Stimulated activated effector memory CD8-positive, alpha-beta T cell treated with anti-CD3 and anti-CD28 coated beads, Interleukin-12 subunit alpha, Interleukin-12 subunit beta, amount 100 ng/mL, for 72 hours (primary cell): ENCODE data around the gene RALGAPA1.
"Not testable (repeated sequence)": the region's sequence is repeated elsewhere in the genome, so short reads cannot be mapped to it uniquely, and the experiment has no call there.

ENCODE experiments used
- ATAC-seq: fragments of 150-1000 bp; cut with Tn5 transposase; 2 replicates; pipeline ENCODE4 v1.10.0; 2021
- DNase-seq, 2 donors: peaks; one replicate each; pipeline ENCODE4 v3.0.0; 2021 to 2022; ENCODE audit warnings: low spot score in 2 of 2
- H3K27ac Mint-ChIP-seq: one replicate; pipeline ENCODE4 v1.8.0; 2022; ENCODE audit warnings: mild to moderate bottlenecking, mixed read lengths
- H3K36me3 Mint-ChIP-seq: one replicate; pipeline ENCODE4 v1.8.0; 2022; ENCODE audit warnings: mild to moderate bottlenecking, mixed read lengths
- H3K4me1 Mint-ChIP-seq: one replicate; pipeline ENCODE4 v1.8.0; 2022; ENCODE audit warnings: mixed read lengths
- H3K4me3 Mint-ChIP-seq: one replicate; pipeline ENCODE4 v1.8.0; 2022; ENCODE audit warnings: mild to moderate bottlenecking, mixed read lengths
- H3K9me3 Mint-ChIP-seq: one replicate; pipeline ENCODE4 v1.8.0; 2022; ENCODE audit warnings: mixed read lengths

The RALGAPA1 gene

DNA sequence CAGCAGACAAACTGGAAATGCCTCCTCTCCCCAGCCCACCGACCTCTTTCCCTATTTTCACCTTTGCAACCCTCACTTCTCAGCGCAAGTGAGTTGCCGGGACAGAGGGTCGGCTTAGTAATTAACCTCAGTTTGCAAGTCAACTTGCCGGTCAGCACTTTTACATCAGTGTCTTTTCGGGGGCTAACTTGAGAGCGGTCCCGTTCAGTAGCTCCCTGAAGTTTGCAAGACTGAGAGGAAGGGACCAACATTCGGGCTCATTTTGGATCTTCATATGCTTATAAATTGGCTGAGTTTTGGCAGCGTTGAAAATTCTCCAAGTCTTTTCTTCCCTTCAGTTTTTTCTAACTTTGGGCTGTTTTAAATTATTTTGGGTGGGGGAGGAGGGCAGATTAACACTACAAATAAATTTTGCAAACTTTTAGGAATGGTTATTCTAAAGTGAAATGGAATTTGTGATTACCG lies 17.9 kb upstream of the RALGAPA1 start:
- no peak for ATAC-seq
- H3K36me3 Mint-ChIP-seq: peaks cover 16% of the 10 kb centered on the region
- no peaks in the 10 kb centered on the region for H3K9me3 Mint-ChIP-seq
- peak overlapping the region; percentile 78 for H3K27ac Mint-ChIP-seq
- peak overlapping the region; percentile 82 for H3K4me3 Mint-ChIP-seq
- DNase-seq: no peak
- H3K4me1 Mint-ChIP-seq: peaks cover 18% of the 10 kb centered on the region

DNA sequence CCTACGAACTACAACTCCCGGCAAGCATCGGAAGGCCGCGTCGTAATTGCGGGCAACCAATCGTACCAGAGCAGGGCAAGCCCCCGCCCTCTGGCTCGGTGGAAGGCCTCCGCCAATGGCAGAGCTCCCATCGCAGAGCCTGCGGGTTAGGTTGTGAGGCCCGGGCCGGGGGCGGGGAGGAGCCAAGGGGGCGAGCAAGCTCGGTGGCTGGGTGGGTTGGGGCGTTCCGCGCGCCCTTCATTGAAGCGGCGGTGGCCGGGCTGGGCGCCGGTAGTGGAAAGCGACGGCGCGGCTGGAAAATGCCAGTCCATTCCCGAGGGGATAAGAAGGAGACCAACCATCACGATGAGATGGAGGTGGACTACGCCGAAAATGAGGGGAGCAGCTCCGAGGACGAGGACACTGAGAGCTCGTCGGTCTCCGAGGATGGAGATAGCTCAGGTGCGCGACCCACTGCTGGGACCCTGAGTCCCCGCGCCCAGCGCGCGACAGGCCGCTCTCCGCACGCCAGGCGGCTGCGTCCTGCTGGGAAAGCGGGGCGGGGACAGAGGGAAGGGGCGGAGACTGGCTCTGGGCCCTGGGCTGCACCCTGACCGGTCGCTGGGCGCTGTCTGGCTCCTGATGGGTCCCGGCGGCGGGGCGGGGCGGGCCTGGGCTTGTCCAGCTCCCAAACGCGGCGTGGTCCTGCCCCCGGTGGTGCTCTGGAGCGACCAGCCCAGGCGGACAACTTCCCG lies 17.3 kb upstream of the RALGAPA1 start, which contains the start of gene BRMS1L:
BRMS1L (plus strand) TSS at position 121 of the 734 bp plus-strand sequence; CDS start at position 300, 179 bp downstream.
- peak; percentile 89 to 95 for DNase-seq
- ATAC-seq: peak; percentile 98
- Mint-ChIP-seq H3K4me1 (peaks cover 18% of the 10 kb centered on the region), H3K27ac (peak within 1 kb of the TSS; percentile 78), H3K4me3 (peak within 1 kb of the TSS; percentile 82), H3K36me3 (peaks cover 10% of the 10 kb centered on the region), H3K9me3 (no peaks in the 10 kb centered on the region)

DNA sequence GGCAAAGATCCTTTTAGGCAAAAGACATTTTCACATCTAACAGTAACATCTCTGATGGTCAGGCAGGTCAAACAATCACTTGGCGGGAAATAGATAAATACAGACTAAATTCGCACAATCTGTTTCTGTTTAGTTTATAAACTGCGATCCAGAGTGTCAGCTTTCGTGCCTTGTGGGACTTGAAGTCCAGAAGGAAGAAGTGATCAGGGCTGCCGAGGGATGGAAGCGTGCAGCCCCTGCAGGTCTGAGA lies 16.8 kb upstream of the RALGAPA1 start:
- Mint-ChIP-seq H3K9me3 (no peaks in the 10 kb centered on the region), H3K27ac (peak overlapping the region; percentile 78), H3K4me1 (peaks cover 18% of the 10 kb centered on the region), H3K4me3 (peak overlapping the region; percentile 82), H3K36me3 (peaks cover 7% of the 10 kb centered on the region)
- ATAC-seq (no peak), DNase-seq (no peak)

DNA sequence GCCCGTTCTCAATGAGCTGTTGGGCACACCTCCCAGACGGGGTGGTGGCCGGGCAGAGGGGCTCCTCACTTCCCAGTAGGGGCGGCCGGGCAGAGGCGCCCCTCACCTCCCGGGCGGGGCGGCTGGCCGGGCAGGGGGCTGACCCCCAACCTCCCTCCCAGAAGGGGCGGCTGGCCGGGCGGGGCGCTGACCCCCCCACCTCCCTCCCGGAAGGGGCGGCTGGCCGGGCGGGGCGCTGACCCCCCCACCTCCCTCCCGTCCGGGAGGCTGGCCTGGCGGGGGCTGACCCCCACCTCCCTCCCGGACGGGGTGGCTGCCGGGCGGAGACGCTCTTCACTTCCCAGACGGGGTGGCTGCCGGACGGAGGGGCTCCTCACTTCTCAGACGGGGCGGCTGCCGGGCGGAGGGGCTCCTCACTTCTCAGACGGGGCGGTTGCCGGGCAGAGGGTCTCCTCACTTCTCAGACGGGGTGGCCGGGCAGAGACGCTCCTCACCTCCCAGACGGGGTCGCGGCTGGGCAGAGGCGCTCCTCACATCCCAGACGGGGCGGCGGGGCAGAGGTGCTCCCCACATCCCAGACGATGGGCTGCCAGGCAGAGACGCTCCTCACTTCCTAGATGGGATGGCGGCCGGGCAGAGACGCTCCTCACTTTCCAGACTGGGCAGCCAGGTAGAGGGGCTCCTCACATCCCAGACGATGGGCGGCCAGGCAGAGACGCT lies 15.5 kb upstream of the RALGAPA1 start:
- ATAC-seq, H3K36me3 Mint-ChIP-seq, DNase-seq, H3K27ac Mint-ChIP-seq, H3K9me3 Mint-ChIP-seq: not testable (repeated sequence)
- peak overlapping the region; percentile 82 for H3K4me3 Mint-ChIP-seq
- peaks cover 18% of the 10 kb centered on the region for H3K4me1 Mint-ChIP-seq

DNA sequence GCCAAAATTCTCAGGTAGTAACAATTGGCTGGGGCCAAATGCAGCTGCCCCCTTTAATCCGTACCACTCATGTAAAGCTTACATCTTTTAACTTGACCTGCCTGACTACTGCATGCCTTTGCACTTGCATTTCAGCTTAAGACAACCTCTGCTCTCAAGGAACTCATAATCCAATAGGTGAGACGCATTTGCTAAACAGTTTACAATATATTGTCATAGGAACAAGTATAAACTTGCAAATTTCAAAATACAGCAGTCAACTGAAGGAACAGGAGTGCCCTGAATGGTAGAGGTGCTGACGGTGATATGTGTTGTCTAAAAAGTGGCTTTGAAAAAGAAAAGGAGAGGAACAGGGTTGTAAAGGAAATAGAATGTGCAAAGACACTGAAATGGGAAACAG lies 13.4 kb upstream of the RALGAPA1 start:
- DNase-seq (no peak), ATAC-seq (no peak)
- no peak overlapping the region for H3K4me3 Mint-ChIP-seq
- peaks cover 12% of the 10 kb centered on the region for H3K4me1 Mint-ChIP-seq
- no peaks in the 10 kb centered on the region for H3K9me3 Mint-ChIP-seq
- no peak overlapping the region for H3K27ac Mint-ChIP-seq
- H3K36me3 Mint-ChIP-seq: peaks cover 7% of the 10 kb centered on the region

DNA sequence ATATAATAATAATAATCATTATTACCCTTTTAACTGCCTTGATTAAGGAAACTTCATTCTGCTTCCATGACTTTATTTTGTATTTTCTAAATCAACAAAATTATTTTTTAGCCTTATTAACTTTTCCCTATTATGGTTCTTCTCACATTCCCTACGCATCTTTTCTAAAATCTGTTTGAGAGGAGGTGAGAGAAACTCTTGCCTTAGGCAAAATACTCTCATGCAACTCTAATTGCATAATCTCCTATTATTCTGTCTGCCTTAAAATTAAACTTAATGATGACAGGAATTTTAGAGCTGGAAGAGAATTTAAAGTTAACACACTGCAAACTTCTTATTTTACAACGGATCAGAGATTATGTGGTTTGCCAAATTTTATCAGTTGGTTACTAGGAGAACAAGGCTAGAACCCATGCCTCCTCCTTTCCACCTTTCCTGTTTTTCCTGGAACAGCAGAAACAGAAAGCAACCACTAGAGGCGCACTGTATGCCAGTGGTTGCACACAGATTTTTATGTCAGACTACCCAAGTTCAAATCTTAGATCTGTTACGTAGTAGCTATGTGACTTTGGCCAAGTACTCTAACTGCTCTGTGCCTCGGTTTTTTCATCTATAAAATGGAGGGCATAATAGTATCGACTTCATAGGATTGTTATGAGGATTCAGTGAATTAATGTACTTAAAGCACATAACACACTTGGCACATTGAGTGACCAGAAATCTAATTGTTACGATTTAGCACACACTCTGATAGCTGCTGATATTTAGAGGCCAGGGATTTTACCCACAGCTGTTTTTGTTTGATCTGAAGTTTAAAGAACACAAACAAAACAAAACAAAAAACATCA lies 12.7 kb upstream of the RALGAPA1 start:
- H3K36me3 Mint-ChIP-seq: peaks cover 7% of the 10 kb centered on the region
- DNase-seq (no peak), ATAC-seq (no peak)
- H3K27ac Mint-ChIP-seq: no peak overlapping the region
- no peaks in the 10 kb centered on the region for H3K9me3 Mint-ChIP-seq
- H3K4me3 Mint-ChIP-seq: no peak overlapping the region
- H3K4me1 Mint-ChIP-seq: peaks cover 6% of the 10 kb centered on the region

DNA sequence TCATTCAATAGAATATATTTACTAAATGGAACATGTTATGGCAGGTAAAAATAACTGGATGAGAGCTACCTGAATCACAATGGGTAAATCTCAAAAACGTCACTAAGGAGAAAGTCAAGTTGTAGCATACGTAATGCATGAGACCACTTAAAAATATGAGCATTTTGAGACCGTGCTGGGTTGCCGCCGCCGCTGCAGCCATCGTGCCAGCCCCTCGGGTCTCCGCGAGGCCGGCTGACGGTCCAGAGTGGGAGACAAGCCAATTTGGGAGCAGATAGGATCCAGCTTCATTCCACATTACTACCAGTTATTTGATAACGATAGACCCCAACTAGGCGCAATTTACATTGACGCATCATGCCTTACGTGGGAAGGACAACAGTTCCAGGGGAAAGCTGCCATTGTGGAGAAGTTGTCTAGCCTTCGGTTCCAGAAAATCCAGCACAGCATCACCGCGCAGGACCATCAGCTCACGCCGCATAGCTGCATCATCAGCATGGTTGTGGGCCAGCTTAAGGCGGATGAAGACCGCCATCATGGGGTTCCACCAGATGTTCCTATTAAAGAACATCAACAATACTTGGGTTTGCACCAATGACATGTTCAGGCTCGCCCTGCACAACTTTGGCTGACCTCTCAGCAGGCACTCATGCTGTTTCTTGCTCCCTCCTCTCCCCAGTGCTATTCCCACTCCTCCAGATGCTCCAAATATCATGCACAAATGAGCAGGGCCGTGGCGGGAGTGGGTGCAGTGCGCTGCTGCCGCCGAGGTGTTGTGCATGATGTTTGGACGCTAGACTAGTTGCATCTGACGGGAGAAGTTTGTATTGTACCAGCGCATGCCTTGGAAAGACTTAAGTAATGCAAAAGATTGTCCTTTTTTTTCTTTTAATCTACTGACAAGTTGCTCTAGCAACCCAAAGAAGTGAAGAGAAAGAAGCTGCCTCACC lies 10.8 kb upstream of the RALGAPA1 start:
- Mint-ChIP-seq H3K4me3 (no peak overlapping the region), H3K4me1 (no peaks in the 10 kb centered on the region), H3K27ac (no peak overlapping the region), H3K36me3 (no peaks in the 10 kb centered on the region), H3K9me3 (no peaks in the 10 kb centered on the region)
- ATAC-seq: no peak
- no peak for DNase-seq

DNA sequence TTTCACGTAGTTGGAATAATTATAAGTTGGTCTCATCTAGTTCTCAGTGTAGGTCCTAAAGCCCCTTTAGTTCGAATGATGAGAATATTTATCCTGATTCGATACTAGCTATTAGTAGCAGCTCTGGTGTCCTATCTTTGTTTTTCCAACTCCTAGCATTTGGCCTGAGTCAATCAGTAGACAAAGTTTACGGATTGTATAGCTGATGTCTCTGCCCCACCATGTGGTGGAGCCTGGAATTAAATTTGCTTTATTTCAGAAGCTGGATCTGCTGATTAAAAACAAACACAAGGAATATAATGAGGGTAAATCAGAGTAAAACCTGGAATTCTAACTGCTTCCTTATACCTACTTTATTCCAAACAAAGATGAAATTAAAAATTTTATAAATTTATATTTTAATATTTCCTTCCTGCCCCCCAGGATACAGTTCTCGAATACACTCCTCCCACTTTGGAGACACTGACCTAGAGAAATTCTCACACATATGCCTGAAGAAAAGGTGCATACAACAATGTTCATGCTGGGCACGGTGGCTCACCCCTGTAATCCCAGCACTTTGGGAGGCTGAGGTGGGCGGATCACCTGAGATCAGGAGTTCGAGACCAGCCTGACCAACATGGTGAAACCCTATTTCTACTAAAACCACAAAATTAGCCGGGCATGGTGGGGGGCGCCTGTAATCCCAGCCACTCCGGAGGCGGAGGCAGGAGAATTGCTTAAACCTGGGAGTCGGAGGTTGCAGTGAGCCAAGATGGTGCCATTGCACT lies 9.4 kb upstream of the RALGAPA1 start:
- Mint-ChIP-seq H3K4me3 (no peak overlapping the region), H3K9me3 (no peaks in the 10 kb centered on the region), H3K27ac (no peak overlapping the region), H3K4me1 (no peaks in the 10 kb centered on the region), H3K36me3 (no peaks in the 10 kb centered on the region)
- ATAC-seq: no peak
- DNase-seq: no peak

DNA sequence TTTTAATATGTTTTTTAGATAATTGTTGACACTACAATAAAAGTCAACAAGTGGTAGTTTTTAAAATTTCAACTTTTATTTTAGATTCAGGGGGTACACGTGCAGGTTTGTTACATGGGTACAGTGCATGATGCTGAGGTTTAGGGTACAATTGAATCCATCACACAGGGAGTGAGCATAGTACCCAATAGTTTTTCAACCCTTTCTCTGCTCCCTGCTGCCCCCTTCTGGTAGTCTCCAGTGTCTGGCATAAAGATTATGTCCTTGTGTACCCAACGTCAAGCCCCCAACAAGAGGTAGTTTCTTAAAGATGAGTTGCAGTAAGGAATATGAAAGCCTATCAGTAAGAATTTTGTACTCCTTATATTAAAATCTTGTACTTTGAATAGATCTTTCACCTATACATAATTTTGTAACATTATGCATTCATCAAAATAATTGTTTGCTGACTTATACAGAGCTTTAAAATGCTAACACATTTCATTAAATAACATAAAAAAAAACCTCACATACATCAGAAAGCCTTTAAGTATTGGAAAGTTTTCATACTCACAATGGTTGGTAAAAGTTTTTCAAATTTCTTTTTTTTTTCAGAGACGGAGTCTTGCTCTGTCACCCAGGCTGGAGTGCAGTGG lies 5.4 kb upstream of the RALGAPA1 start:
- no peaks in the 10 kb centered on the region for H3K36me3 Mint-ChIP-seq
- no peak overlapping the region for H3K4me3 Mint-ChIP-seq
- peaks cover 5% of the 10 kb centered on the region for H3K4me1 Mint-ChIP-seq
- ATAC-seq (peak; percentile 82), DNase-seq (peak; percentile 78 to 90)
- H3K27ac Mint-ChIP-seq: no peak overlapping the region
- H3K9me3 Mint-ChIP-seq: no peaks in the 10 kb centered on the region

DNA sequence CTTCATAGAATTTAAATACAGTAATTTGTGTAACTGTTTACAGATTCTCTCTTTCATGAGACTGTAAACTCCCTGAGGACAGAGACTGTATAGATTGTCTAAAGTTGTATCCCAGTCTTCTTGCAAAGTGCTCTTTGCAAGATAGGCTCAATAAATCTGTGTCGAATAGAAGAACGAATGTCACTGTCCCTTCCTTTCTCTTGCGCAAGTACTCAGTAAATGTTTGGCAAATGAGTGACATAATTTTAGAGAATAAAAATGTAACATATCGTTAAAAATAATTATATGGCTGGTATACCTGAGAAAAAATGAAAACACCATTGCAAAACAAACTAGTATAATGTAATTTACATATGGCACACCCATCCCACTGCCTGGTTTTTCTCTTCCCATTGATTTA lies 1.9 kb upstream of the RALGAPA1 start:
- no peaks in the 10 kb centered on the region for H3K9me3 Mint-ChIP-seq
- H3K4me3 Mint-ChIP-seq: no peak overlapping the region
- ATAC-seq: no peak
- peaks cover 12% of the 10 kb centered on the region for H3K36me3 Mint-ChIP-seq
- peaks cover 31% of the 10 kb centered on the region for H3K4me1 Mint-ChIP-seq
- no peak for DNase-seq
- H3K27ac Mint-ChIP-seq: no peak overlapping the region

DNA sequence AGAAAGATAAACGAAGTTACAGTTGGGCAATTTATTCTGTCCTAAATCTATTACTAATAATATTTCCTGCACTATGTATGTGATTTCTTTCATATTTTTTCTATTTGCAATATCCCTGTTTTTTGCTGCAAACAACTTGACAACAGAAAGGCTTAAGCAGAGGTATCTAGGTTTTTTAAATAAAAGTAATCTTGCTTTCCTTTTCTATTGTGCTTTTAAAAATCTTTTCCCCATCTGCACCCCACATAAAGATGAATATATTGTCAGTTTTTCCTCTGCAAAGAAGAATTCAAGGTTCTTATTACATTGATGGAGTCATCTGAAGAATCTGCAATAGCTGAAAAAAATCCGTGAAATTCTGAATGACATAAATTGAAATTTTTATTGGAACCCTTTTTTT lies 502 bp upstream of the RALGAPA1 start:
- H3K4me3 Mint-ChIP-seq: peak overlapping the region; percentile 98
- ATAC-seq: no peak

DNA sequence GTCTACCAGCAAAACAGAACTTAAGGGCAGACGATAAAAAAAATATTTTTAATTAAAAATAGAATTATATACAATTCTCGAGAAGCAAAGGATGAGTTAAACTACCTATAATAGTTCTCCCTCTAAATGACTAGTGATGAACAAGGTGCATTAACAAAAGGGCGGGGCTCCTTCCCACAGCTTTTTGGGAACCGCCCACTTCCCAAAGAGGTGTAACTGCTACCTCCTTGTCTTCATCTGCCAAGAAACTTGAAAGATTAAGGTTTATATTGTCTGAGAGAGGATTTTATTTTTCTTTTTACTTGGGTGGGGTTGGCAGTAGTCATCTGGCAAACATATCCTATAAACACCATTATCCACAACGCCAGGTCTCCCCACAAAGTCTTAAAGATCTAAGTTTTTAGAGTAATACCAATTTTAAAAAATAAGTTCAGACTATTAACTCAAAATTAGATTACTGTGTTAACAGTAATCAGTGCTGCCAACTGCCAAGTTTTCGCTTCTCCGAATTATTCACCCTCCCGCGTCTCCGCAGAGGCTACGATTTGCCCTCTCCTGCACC lies 938 bp downstream of the RALGAPA1 start:
- Mint-ChIP-seq H3K27ac (peak overlapping the region; percentile 96), H3K9me3 (no peaks in the 10 kb centered on the region), H3K36me3 (peaks cover 27% of the 10 kb centered on the region), H3K4me1 (peaks cover 31% of the 10 kb centered on the region), H3K4me3 (peak overlapping the region; percentile 98)
- ATAC-seq (no peak), DNase-seq (no peak)

More for the DNA sequence above, 502 bp upstream of the RALGAPA1 start:
- no peaks in the 10 kb centered on the region for H3K9me3 Mint-ChIP-seq
- no peak for DNase-seq
- H3K36me3 Mint-ChIP-seq: peaks cover 16% of the 10 kb centered on the region
- H3K27ac Mint-ChIP-seq: peak overlapping the region; percentile 96
- H3K4me1 Mint-ChIP-seq: peaks cover 31% of the 10 kb centered on the region

DNA sequence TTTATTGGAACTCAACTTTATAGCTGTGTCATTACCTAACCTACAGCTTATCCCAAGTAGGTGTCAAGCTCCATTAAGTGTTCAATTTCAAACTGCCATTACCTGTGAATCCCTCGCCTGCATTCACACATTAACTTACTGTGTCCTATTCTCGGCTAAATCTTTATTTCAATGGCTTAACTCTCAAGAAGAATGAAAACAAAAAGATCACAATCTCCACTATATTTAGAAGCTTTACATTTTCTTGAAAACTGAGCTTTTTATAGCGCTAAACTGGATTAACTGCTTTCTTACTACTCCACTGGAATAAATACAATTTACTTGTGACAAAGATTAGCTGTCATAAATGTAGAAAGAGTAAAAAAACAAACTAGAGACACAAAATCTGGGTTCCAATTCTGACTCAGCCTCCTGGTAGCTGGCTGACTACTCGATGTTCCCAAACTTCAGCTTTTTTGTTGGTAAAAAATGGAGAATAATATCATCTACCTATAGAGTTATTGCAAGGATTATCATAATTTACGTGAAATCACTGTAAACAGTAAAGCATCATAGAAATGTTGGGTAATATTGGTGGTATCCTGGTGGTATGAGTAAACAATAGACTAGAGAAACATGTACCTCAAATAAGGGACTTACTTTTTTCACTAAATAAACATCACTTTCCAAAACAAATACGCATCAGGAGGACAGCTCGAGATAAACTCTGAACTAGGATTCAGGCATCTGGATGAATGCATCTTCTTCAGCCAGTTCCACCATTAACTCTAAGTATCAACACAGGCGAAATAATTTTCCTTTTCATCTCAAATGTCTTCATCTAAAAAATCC lies 1.7 kb downstream of the RALGAPA1 start:
- H3K9me3 Mint-ChIP-seq: no peaks in the 10 kb centered on the region
- ATAC-seq (no peak), DNase-seq (no peak)
- peak overlapping the region; percentile 98 for H3K4me3 Mint-ChIP-seq
- peak overlapping the region; percentile 96 for H3K27ac Mint-ChIP-seq
- H3K36me3 Mint-ChIP-seq: peaks cover 27% of the 10 kb centered on the region
- peaks cover 31% of the 10 kb centered on the region for H3K4me1 Mint-ChIP-seq
